Measurements from ENCODE around the gene FGF22. TPM values are rescaled to one million over a fixed set of nuclear protein-coding genes. Genes with fewer than 3 reads are reported as not detected.

The FGF22 gene
- total and polyA plus RNA-seq, 2 of the 13 experiments (the other 11 are each of a cell fraction or from before 2014, with no cell fraction given) = 0.24 TPM; not detected in 1

GRCh38 chr19:679418-680286, 40.0 kb downstream of the FGF22 start (continued):
- no peak for TF ChIP-seq SNAPC5 (CRISPR knock-in tag; IDR thresholded peaks at IDR 0.05; ENCODE audit: borderline replicate concordance)
- TF ChIP-seq U2AF1 (optimal IDR thresholded peaks at IDR 0.05; ENCODE audit: low read depth, low read length) = no peak
- TF ChIP-seq ZNF562 (CRISPR knock-in tag; IDR thresholded peaks at IDR 0.05; ENCODE audit: borderline replicate concordance) = no peak
- no peak for TF ChIP-seq ZNF576 (CRISPR knock-in tag; IDR thresholded peaks at IDR 0.05)
- no peak for TF ChIP-seq NFKB2 (CRISPR knock-in tag; IDR thresholded peaks at IDR 0.05; ENCODE audit: borderline replicate concordance)
- TF ChIP-seq ZBTB7A (CRISPR knock-in tag; IDR thresholded peaks at IDR 0.05) = no peak
- TF ChIP-seq ZNF512 (CRISPR knock-in tag; IDR thresholded peaks at IDR 0.05) = no peak
- TF ChIP-seq RELA (CRISPR knock-in tag; IDR thresholded peaks at IDR 0.05) = no peak
- TF ChIP-seq SRF (IDR thresholded peaks at IDR 0.05; ENCODE audit: low read depth, low read length) = no peak
- no peak for TF ChIP-seq YEATS2 (CRISPR knock-in tag; IDR thresholded peaks at IDR 0.05; ENCODE audit: borderline replicate concordance)
- no peak for TF ChIP-seq ZFY (CRISPR knock-in tag; IDR thresholded peaks at IDR 0.05)
- no peak for TF ChIP-seq HBP1 (CRISPR knock-in tag; IDR thresholded peaks at IDR 0.05; ENCODE audit: low read depth)
- TF ChIP-seq HHEX (CRISPR knock-in tag; IDR thresholded peaks at IDR 0.05) = no peak
- TF ChIP-seq ZNF703 (CRISPR knock-in tag; IDR thresholded peaks at IDR 0.05; ENCODE audit: borderline replicate concordance) = no peak
- no peak for TF ChIP-seq ATAD3A (CRISPR knock-in tag; IDR thresholded peaks at IDR 0.05)
- no peak for TF ChIP-seq ZFP36L2 (CRISPR knock-in tag; IDR thresholded peaks at IDR 0.05)
- TF ChIP-seq THAP8 (CRISPR knock-in tag; IDR thresholded peaks at IDR 0.05; ENCODE audit: borderline replicate concordance) = no peak
- TF ChIP-seq JUN (CRISPR knock-in tag; IDR thresholded peaks at IDR 0.05) = no peak
- no peak for TF ChIP-seq E2F2 (CRISPR knock-in tag; IDR thresholded peaks at IDR 0.05; ENCODE audit: borderline replicate concordance)
- no peak for TF ChIP-seq SP4 (CRISPR knock-in tag; IDR thresholded peaks at IDR 0.05)
- no peak for TF ChIP-seq TCF12 (IDR thresholded peaks at IDR 0.05)
- no peak for TF ChIP-seq TCF12 (CRISPR knock-in tag; IDR thresholded peaks at IDR 0.05)
- no peak for TF ChIP-seq SCMH1 (CRISPR knock-in tag; IDR thresholded peaks at IDR 0.05; ENCODE audit: borderline replicate concordance)
- TF ChIP-seq RBM39 (IDR thresholded peaks at IDR 0.05; ENCODE audit: low read depth, low read length, poor library complexity, severe bottlenecking) = no peak
- TF ChIP-seq SETDB1 (CRISPR knock-in tag; IDR thresholded peaks at IDR 0.05; ENCODE audit: borderline replicate concordance) = no peak
